NCI-H2107 treated with DMSO at 0.1 percent for 48 hours (cell line): ENCODE measurements around the gene OMA1.

ENCODE experiments used
- DNase-seq: peaks from one replicate; lab custom pipeline; 2025; ENCODE audit not compliant: unreplicated experiment; lab: John Stamatoyannopoulos, UW

Gene OMA1

GRCh38 chr1:58465176-58465575 is 81.3 kb downstream of the OMA1 start:
- DNase-seq, result no peak

- no peak for DNase-seq
Measured at GRCh38 chr1:58460469-58460868, 86.1 kb downstream of the OMA1 start.

- DNase-seq, result no peak
Measured at GRCh38 chr1:58459911-58460310, 86.6 kb downstream of the OMA1 start.

- no peak for DNase-seq
Measured at GRCh38 chr1:58457023-58457635, 89.4 kb downstream of the OMA1 start.

- no peak for DNase-seq
Measured at GRCh38 chr1:58456470-58456869, 90.1 kb downstream of the OMA1 start.

GRCh38 chr1:58454807-58455206 is 91.7 kb downstream of the OMA1 start:
- DNase-seq, result no peak

- DNase-seq, result no peak
Measured at GRCh38 chr1:58454385-58454784, 92.1 kb downstream of the OMA1 start.

GRCh38 chr1:58451560-58452191 is 94.8 kb downstream of the OMA1 start:
- DNase-seq, result no peak

GRCh38 chr1:58447886-58448285 is 98.6 kb downstream of the OMA1 start:
- no peak for DNase-seq

- DNase-seq, result no peak
Measured at GRCh38 chr1:58447042-58447441, 99.5 kb downstream of the OMA1 start.

- DNase-seq, result no peak
Measured at GRCh38 chr1:58446368-58446767, 100.2 kb downstream of the OMA1 start.

- no peak for DNase-seq
Measured at GRCh38 chr1:58443986-58444868, 102.3 kb downstream of the OMA1 start.

- no peak for DNase-seq
Measured at GRCh38 chr1:58442114-58442513, 104.4 kb downstream of the OMA1 start.

GRCh38 chr1:58441699-58442098 is 104.8 kb downstream of the OMA1 start:
- DNase-seq, result no peak

GRCh38 chr1:58440696-58441095 is 105.8 kb downstream of the OMA1 start:
- no peak for DNase-seq

GRCh38 chr1:58439946-58440345 is 106.6 kb downstream of the OMA1 start:
- no peak for DNase-seq

GRCh38 chr1:58438468-58438867 is 108.1 kb downstream of the OMA1 start:
- no peak for DNase-seq

- DNase-seq, result no peak
Measured at GRCh38 chr1:58437623-58438022, 108.9 kb downstream of the OMA1 start.

GRCh38 chr1:58436615-58437297 is 109.8 kb downstream of the OMA1 start:
- no peak for DNase-seq

GRCh38 chr1:58435376-58435775 is 111.2 kb downstream of the OMA1 start:
- no peak for DNase-seq

GRCh38 chr1:58434607-58435006 is 111.9 kb downstream of the OMA1 start:
- no peak for DNase-seq
